ENCODE results near the gene PDGFC.

Gene PDGFC

DNA sequence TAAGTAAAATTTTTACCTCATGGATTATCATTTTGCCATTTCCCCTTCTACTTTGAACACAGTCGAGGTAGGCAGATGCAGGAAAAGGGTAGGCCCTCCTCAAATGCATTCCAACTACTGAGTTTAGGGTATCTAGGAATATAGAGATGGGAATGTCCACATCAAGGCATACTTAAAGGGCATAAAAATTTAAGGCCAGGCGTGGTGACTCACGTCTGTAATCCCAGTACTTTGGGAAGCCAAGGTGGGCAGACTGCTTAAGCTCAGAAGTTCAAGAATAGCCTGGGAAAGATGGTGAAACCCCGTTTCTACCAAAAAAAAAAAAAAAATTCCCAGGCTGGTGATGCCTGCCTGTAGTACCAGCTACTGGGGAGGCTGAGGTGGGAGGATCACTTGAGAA, 146.5 kb downstream of the PDGFC start:
- no peak for TF ChIP-seq CTCF (IDR thresholded peaks at IDR 0.05)

GRCh38 chr4:156824451-156825060, 147.0 kb downstream of the PDGFC start:
- TF ChIP-seq CTCF (IDR thresholded peaks at IDR 0.05), result no peak

DNA sequence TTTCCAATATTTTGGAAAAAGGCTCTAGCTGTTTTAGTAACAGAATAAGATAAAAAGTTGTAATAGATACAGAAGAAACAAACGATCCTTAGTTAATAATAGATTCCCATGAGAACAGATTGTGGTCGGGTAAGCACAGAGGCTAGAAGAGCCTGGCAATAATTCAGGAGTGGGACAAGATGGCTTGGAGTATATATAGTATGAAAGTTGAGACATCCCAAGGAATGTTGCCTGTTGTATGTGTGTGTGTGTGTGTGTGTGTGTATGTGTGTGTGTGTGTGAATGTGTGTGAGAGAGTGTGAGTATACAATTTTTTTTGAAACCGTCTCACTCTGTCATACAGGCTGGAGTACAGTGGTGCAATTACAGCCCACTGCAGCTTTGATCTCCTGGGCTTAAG, 150.7 kb downstream of the PDGFC start:
- no peak for TF ChIP-seq CTCF (IDR thresholded peaks at IDR 0.05)

- TF ChIP-seq CTCF (IDR thresholded peaks at IDR 0.05), result no peak
Measured at GRCh38 chr4:156816360-156816755, 155.2 kb downstream of the PDGFC start.

DNA sequence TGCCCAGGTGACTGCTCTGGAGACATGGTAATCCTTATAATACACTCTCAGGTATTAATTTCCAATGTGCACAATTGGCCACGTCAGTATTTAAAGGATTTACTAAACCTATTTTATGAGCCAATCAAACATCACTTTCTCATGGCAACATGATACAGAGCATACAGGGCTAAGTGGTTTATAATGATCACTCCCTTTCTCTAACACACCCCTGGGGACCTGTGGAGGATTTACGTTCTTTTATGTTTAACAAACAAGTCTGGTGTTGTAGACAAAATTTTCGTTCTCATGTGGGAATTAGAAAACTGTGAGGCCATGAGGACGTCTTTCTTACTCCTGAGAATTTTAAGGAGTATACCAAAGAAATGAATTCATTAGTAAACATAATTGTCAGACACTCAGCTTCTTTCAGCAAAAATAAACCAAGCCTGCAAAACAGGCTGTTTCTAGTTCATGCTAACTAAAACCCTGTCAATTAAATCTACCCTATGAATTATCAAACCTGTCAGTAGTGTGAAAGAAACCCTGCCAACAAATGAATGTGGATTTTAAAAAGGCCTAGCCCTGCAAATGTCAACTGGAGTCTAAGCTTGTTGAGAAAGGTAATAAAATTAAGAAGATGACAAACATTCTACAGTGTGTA, 155.8 kb downstream of the PDGFC start:
- TF ChIP-seq CTCF (IDR thresholded peaks at IDR 0.05), result no peak

DNA sequence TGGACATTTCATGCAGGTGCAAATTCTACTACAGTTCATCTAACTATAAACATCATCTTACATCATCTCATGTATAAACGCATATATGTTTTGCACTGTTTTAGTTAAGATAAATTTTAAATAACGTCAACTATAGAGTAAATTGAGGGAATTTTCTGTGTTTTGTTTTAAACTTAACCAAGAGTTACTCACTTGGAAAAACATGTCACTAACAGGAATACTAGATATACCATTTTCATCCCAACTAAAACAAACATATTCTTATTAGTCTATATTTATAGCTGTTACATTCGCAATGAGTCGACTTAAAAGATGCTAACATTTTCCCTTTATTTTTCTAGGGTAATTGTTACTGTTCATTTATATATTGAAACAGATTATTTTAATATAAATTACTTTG, 159.6 kb downstream of the PDGFC start:
- TF ChIP-seq CTCF (IDR thresholded peaks at IDR 0.05), result no peak

DNA sequence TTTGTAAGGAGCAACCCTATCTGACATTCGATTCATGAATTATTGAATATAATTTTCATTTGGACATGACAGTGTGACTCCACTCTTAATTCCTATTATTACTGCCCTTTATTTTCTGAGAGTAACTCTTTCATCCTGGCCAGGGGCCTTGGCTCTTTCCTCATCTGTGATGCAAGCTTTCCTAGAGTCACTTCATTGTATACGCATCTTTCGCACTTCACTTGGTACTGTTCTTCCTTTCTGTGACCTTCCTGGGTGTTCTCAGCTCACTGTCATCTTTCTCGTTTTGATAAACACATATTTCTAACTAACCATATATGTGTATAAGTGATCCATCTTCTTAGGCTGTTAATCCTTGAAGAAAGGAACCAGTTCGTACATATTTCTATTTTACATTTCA, 160.3 kb downstream of the PDGFC start:
- TF ChIP-seq CTCF (IDR thresholded peaks at IDR 0.05), result no peak

DNA sequence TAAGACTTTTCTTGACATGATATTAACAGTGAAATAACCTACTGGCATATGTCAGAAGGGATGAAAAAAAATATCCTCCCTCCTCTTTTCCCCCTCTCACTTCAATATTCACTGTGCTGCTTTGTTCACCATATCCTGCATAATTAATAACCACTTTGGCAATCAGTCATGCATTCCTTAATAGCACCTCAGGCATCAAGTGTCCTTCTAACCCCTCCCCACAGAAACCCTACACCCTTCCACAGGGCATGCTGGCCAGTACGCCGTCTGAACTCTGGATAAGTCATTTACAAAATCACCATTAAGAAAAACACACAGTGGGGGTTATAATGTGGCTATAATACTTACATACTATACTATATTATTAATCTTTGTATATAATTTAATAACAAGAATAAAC, 165.9 kb downstream of the PDGFC start:
- no peak for TF ChIP-seq CTCF (IDR thresholded peaks at IDR 0.05)

All from LNCAP (cell line).